ENCODE results near the gene SFXN3. TPM values are rescaled to one million over a fixed set of nuclear protein-coding genes. Genes with fewer than 3 reads are reported as not detected.

The SFXN3 gene
- total and polyA plus RNA-seq, 2 of the 8 experiments (the other 6 are each of a cell fraction or from before 2014, with no cell fraction given) = 2.6 to 2.8 TPM

DNA sequence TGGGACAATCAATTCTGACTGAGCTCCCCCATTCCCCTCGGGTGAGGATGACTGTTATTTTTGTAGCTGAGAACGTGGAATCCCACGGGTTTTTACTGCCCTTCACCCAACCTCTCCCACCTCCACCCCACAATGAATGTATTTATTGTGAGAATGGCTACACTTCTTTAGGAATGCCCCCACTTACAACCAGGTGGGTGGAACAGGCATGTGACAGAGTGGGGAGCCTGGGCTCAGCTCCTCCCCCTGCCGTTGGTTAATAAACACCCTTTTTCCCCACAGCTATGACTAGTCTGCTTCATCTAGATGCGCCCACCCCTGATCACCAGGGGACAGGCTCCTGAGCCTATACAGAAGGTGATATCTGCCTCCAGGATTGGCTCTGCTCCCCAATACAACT lies 45.7 kb upstream of the SFXN3 start:
- Histone ChIP-seq H4K20me1 (replicated peaks in 1 of 2; ENCODE audit: control insufficient read depth in 1 of 2, insufficient read depth in 2 of 2, low read length in 2 of 2) (peaks cover 0 to 12% of the 10 kb centered on the region in 2 experiments), H3K56ac (replicated peaks; ENCODE audit: insufficient read length, low read depth, low read length) (no peak overlapping the region), H3K4me2 (ENCODE audit: insufficient read depth in 1 of 2, low read depth in 2 of 2, low read length in 2 of 2) (no peak overlapping the region), H3K79me1 (ENCODE audit: low read depth, low read length) (peaks cover 15% of the 10 kb centered on the region), H4K8ac (ENCODE audit: extremely low read depth, insufficient read depth, low read length) (no peak overlapping the region), H3K9ac (replicated peaks in 1 of 4; ENCODE audit: extremely low read depth in 1 of 4, low read depth in 3 of 4, low read length in 3 of 4) (no peak overlapping the region), H3K23me2 (ENCODE audit: low read depth, low read length) (peaks cover 9% of the 10 kb centered on the region; the same call in 1 of the 2 replicates), H2BK12ac (ENCODE audit: low read depth, low read length) (no peak overlapping the region), H2BK120ac (replicated peaks; ENCODE audit: low read depth, low read length) (no peak overlapping the region), H3K4me3 (ENCODE audit: extremely low read depth in 1 of 4, insufficient read depth in 2 of 4, low read depth in 3 of 4, low read length in 4 of 4) (no peak overlapping the region), H3K4ac (replicated peaks; ENCODE audit: insufficient read length, low read depth, low read length) (no peak overlapping the region), H3K27ac (ENCODE audit: low read depth, low read length) (no peak overlapping the region), H3K14ac (ENCODE audit: insufficient read length) (no peak overlapping the region), H3K18ac (ENCODE audit: extremely low read depth, low read length) (no peak overlapping the region), H4K91ac (replicated peaks; ENCODE audit: insufficient read length, low read length) (no peak overlapping the region), H2BK5ac (ENCODE audit: low read depth, low read length) (no peak overlapping the region), H3K9me3 (ENCODE audit: insufficient read depth in 2 of 2, low read depth in 1 of 2, low read length in 1 of 2) (no peaks in the 10 kb centered on the region), H3K79me2 (ENCODE audit: control insufficient read depth in 1 of 2, insufficient read depth in 2 of 2, low read length in 2 of 2) (peaks cover 17 to 39% of the 10 kb centered on the region in 2 experiments), H2AFZ (ENCODE audit: low read length) (no peak overlapping the region), H3K23ac (ENCODE audit: insufficient read length) (no peak overlapping the region), H3K36me3 (ENCODE audit: control insufficient read depth in 2 of 4, insufficient read depth in 4 of 4, low read length in 3 of 4) (peaks cover 6 to 29% (median 15%) of the 10 kb centered on the region in 4 experiments), H2AK5ac (ENCODE audit: low read depth, low read length) (no peak overlapping the region), H2BK15ac (ENCODE audit: low read length) (no peak overlapping the region), H2BK20ac (ENCODE audit: low read length) (no peak overlapping the region), H3K4me1 (replicated peaks in 1 of 4; ENCODE audit: control insufficient read depth in 3 of 4, insufficient read depth in 4 of 4, low read length in 3 of 4) (peaks cover 0 to 12% (median 5%) of the 10 kb centered on the region in 4 experiments; a peak in 4 of 7 replicates), H4K5ac (ENCODE audit: insufficient read length, low read depth, low read length) (no peak overlapping the region), H3K27me3 (replicated peaks in 1 of 4; ENCODE audit: control insufficient read depth in 3 of 4, extremely low read depth in 1 of 4, insufficient read depth in 3 of 4, low read length in 3 of 4) (no peaks in the 10 kb centered on the region)
- WGBS, 2 experiments (ENCODE audit: extremely low coverage in 1 of 2, insufficient coverage in 1 of 2, insufficient read length in 1 of 2, insufficient replicate concordance in 2 of 2, low coverage in 1 of 2, low lambda C conversion rate in 2 of 2, missing lambda C conversion rate in 1 of 2) = 88% methylated on average over 5 of the region's 5 CpGs; no CpG with 5 or more reads in 1 of the 2 experiments
- DNase-seq (ENCODE audit: low read depth in 1 of 2, low spot score in 2 of 2) (no peak), FAIRE-seq (no peak)
- TF ChIP-seq CHD1 (IDR thresholded peaks at IDR 0.05; ENCODE audit: low read depth, low read length) = no peak
- no peak for TF ChIP-seq POLR2A (IDR thresholded peaks at IDR 0.05; ENCODE audit: control extremely low read depth in 1 of 2, low read depth in 2 of 2, low read length in 2 of 2)
- TF ChIP-seq SIN3A (conservative IDR thresholded peaks at IDR 0.05 in 1 of 2, IDR thresholded peaks at IDR 0.05 in 1 of 2; ENCODE audit: low read depth in 1 of 2, low read length in 2 of 2) = no peak
- TF ChIP-seq ASH2L (IDR thresholded peaks at IDR 0.05; ENCODE audit: low read length) = no peak
- no peak for TF ChIP-seq JUN (IDR thresholded peaks at IDR 0.05; ENCODE audit: low read depth, low read length)
- no peak for TF ChIP-seq RAD21 (IDR thresholded peaks at IDR 0.05 in 1 of 2, conservative IDR thresholded peaks at IDR 0.05 in 1 of 2; ENCODE audit: low read depth in 2 of 2, low read length in 2 of 2)
- no peak for TF ChIP-seq FOSL1 (IDR thresholded peaks at IDR 0.05; ENCODE audit: insufficient read depth, low read depth, low read length)
- POLR2A ChIA-PET (ENCODE audit: partially characterized antibody) = interaction anchor here (0.6 to 1.7 kb wide), 6 partner anchors 8 to 30 kb away, joined by 3 to 7 read pairs (median 3); partner anchors contain the start of gene SEMA4G
- CTCF ChIA-PET (ENCODE audit: partially characterized antibody) = interaction anchor here (0.7 to 26.8 kb wide), 10 partner anchors 9 to 229 kb away, joined by 3 to 464 read pairs (median 4); partner anchors contain the start of gene SEMA4G

All from H1 (cell line).